Osteoblast (primary cell): ENCODE measurements around the gene SORCS2. TPM values are rescaled to one million over a fixed set of nuclear protein-coding genes. Genes with fewer than 3 reads are reported as not detected.

Experiments used
- DNase-seq: peaks from one replicate; pipeline ENCODE4 v3.0.0; 2011; ENCODE audit warnings: low spot score, mixed read lengths; ENCODE audit not compliant: insufficient read length; ENCODE audit errors: missing footprints
- H2AFZ ChIP-seq: 2 replicates; pipeline ENCODE4 v1.6.0; 2011; ENCODE audit warnings: mild to moderate bottlenecking, low read length
- H3K27ac ChIP-seq: 2 replicates; pipeline ENCODE4 v1.5.1; 2011; ENCODE audit warnings: mild to moderate bottlenecking, low read depth, low read length, moderate library complexity
- H3K27me3 ChIP-seq: 2 replicates; pipeline ENCODE4 v1.6.0; 2012; ENCODE audit warnings: mild to moderate bottlenecking, control low read depth, inconsistent platforms, low read length, moderate library complexity; ENCODE audit not compliant: insufficient read depth
- H3K36me3 ChIP-seq: 2 replicates; pipeline ENCODE4 v1.5.1; 2011; ENCODE audit warnings: mild to moderate bottlenecking, low read length, control low read depth, moderate library complexity; ENCODE audit not compliant: insufficient read depth
- H3K4me1 ChIP-seq: 2 replicates; pipeline ENCODE4 v1.5.1; 2011; ENCODE audit warnings: mild to moderate bottlenecking, low read length, control low read depth, moderate library complexity; ENCODE audit not compliant: insufficient read depth
- H3K4me2 ChIP-seq: 2 replicates; pipeline ENCODE4 v1.6.0; 2011; ENCODE audit warnings: mild to moderate bottlenecking, low read length; ENCODE audit not compliant: insufficient read depth
- H3K4me3 ChIP-seq: fragments of 200-600 bp; sonication (generic); 3 replicates; pipeline ENCODE4 v1.5.1; 2012; ENCODE audit warnings: mild to moderate bottlenecking, low read length, inconsistent platforms; ENCODE audit not compliant: insufficient read depth
- H3K79me2 ChIP-seq: 2 replicates; pipeline ENCODE4 v1.6.0; 2012; ENCODE audit warnings: mild to moderate bottlenecking, low read length, control low read depth, inconsistent platforms; ENCODE audit not compliant: insufficient read depth
- H3K9me3 ChIP-seq: 2 replicates; pipeline ENCODE4 v1.5.1; 2011; ENCODE audit warnings: low read depth, low read length, control low read depth
- H4K20me1 ChIP-seq: 2 replicates; pipeline ENCODE4 v1.6.0; 2012; ENCODE audit warnings: mild to moderate bottlenecking, low read length, control low read depth; ENCODE audit not compliant: insufficient read depth
- CTCF ChIP-seq: IDR thresholded peaks from 2 replicates; pipeline ENCODE4 v1.5.1; 2011; ENCODE audit warnings: mild to moderate bottlenecking, low read depth, low read length, moderate library complexity; ENCODE audit errors: extremely low read depth
- total RNA-seq: library from RNA; depleted of rRNA; stranded (reverse); fragments of >200 nt; gene quantifications from 2 replicates; pipeline ENCODE4 v1.2.3, GENCODE V29; 2012

Gene SORCS2
- total RNA-seq, 1 donor: 9.0 TPM

DNA sequence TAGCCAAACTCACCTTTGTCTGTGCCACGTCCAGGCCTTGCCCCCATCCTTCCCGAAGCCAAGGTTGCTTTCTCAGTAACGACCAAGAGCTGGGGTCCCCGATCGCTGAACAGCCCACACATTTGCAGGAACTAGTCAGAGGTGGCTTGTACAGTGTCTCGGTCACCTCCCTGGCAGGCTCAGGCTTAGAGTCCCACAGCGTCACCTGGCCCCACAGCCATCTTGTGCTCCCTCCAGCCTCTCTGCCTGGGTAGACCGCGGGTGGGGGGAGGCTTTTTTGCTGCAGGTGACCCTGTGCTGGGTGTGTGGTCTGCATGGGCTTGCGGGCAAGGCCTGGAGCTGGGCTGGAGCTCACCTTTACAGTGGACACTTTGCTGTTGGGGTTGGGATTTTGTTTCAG is 182.2 kb downstream of the SORCS2 start:
- no peak overlapping the region for H2AFZ ChIP-seq

DNA sequence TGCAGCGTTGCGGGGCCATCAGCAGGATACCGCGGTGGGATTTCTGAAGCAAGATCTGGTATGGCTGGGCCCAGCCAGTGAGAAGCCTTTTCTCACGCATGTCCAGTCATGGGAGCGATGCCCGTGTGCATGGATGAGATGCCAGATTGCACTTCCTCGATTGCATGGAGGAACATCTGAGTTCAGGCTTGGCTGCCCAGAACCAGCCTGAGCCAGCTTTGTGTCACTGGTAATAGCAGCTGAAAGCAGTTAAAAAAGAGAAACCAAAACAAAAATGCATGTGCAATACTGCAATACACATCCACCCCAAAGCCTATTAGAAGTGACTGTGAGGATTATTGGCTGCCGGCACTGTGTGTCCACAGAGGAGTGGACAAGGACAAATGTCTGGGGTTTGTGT is 183.1 kb downstream of the SORCS2 start:
- TF ChIP-seq CTCF: no peak
- H3K4me2 ChIP-seq: no peak overlapping the region
- H3K4me1 ChIP-seq: peaks cover 4% of the 10 kb centered on the region
- H3K79me2 ChIP-seq: no peaks in the 10 kb centered on the region
- no peak overlapping the region for H3K4me3 ChIP-seq
- no peaks in the 10 kb centered on the region for H3K9me3 ChIP-seq
- no peaks in the 10 kb centered on the region for H4K20me1 ChIP-seq
- H2AFZ ChIP-seq: no peak overlapping the region
- peaks cover 44% of the 10 kb centered on the region for H3K27me3 ChIP-seq
- no peak overlapping the region for H3K27ac ChIP-seq
- no peaks in the 10 kb centered on the region for H3K36me3 ChIP-seq
- DNase-seq: peak; percentile 91

More for the DNA sequence above, 182.2 kb downstream of the SORCS2 start:
- no peak for TF ChIP-seq CTCF
- Histone ChIP-seq H3K27ac (no peak overlapping the region), H3K4me2 (no peak overlapping the region), H3K27me3 (peaks cover 44% of the 10 kb centered on the region), H3K4me3 (no peak overlapping the region), H3K4me1 (peaks cover 4% of the 10 kb centered on the region), H3K36me3 (no peaks in the 10 kb centered on the region), H4K20me1 (no peaks in the 10 kb centered on the region), H3K79me2 (no peaks in the 10 kb centered on the region), H3K9me3 (no peaks in the 10 kb centered on the region)
- no peak for DNase-seq

DNA sequence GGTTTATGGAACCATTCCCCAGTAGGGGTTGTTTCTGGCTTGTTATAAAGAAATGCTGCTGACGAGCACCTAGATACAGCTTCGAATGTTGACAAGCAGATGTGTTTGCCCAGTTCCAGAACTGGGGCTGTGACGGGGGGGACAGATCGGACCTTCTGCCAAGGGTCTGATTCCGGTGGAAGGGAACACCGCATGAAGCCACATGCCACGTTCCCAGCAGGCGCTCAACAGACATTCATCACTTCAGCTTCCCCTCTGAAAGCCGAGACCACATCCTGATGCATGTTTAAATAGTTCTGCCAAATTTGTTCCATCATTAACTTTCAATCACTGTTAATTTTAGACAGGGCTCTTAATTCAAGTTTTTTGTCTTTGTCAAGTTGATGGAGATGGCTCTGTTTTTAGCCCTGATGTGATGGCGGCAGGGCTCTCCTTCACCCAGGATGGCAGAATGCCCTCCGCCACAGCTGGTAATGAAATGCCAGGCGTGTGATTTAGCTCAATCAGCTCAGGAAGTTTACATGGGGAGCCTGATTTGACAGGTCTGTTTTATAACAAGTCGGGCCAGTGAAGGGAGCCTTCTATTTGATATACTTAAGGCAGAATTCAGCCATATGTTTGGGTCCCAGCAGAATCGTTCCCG is 185.0 kb downstream of the SORCS2 start:
- Histone ChIP-seq H3K4me3 (no peak overlapping the region), H3K79me2 (no peaks in the 10 kb centered on the region)

GRCh38 chr4:7379186-7379585 is 186.8 kb downstream of the SORCS2 start:
- Histone ChIP-seq H3K4me1 (no peaks in the 10 kb centered on the region), H3K27me3 (peaks cover 39% of the 10 kb centered on the region), H3K9me3 (no peaks in the 10 kb centered on the region), H3K79me2 (no peaks in the 10 kb centered on the region), H3K27ac (no peak overlapping the region), H4K20me1 (no peaks in the 10 kb centered on the region), H3K4me2 (no peak overlapping the region), H3K4me3 (no peak overlapping the region), H2AFZ (no peak overlapping the region), H3K36me3 (no peaks in the 10 kb centered on the region)
- no peak for TF ChIP-seq CTCF
- no peak for DNase-seq

More for the DNA sequence above, 185.0 kb downstream of the SORCS2 start:
- peaks cover 43% of the 10 kb centered on the region for H3K27me3 ChIP-seq
- H3K9me3 ChIP-seq: no peaks in the 10 kb centered on the region
- TF ChIP-seq CTCF: no peak
- H4K20me1 ChIP-seq: no peaks in the 10 kb centered on the region
- DNase-seq: no peak
- no peak overlapping the region for H3K27ac ChIP-seq
- no peaks in the 10 kb centered on the region for H3K4me1 ChIP-seq
- no peaks in the 10 kb centered on the region for H3K36me3 ChIP-seq
- H3K4me2 ChIP-seq: no peak overlapping the region
- no peak overlapping the region for H2AFZ ChIP-seq
